Keratinocyte (primary cell): Measurements from ENCODE around the gene ARHGEF33.

Experiments
- CTCF ChIP-seq, 3 experiments: IDR thresholded peaks in 1 of 3; conservative IDR thresholded peaks in 1 of 3; optimal IDR thresholded peaks in 1 of 3; 2 replicates in 2 of 3; 3 replicates in 1 of 3; pipeline versions ENCODE3 to v1.5.1; 2011; ENCODE audit warnings: low read length in 3 of 3, mild to moderate bottlenecking in 3 of 3, moderate library complexity in 2 of 3, control low read depth in 1 of 3, inconsistent platforms in 1 of 3; ENCODE audit not compliant: insufficient read depth in 2 of 3; ENCODE audit errors: extremely low read depth in 1 of 3
- EZH2 ChIP-seq: IDR thresholded peaks from one replicate; pipeline ENCODE4 v1.6.1; 2012; ENCODE audit warnings: inconsistent platforms, mild to moderate bottlenecking, low read length, moderate library complexity

DNA sequence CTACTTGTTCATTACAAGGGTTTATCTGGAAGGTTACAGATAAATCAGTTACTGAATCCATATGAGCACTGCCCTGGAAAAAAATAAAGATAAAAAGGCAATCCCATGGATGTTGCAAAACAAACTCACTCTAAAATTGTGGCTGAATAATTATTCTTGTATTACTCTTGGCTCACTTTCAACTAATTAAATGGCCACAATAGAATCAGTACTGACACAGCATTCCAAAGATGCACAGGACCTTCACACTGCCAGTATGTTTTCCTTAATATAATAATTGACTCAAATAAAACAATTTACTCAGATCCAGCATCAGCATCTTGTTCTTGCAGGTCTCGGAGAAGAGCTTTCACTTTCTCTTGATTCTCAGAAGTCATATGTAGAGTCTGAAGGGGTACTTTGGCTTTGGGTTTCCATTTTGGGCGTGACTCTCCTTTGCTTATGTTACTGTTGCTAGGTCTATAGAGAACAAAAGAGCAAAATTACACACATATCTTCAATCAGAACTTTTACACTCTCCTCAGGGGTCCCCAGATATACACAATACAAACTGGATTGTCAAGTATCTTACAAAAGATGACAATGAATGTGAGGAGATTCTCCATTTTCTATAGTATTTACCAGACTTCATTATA is 26.5 kb upstream of the ARHGEF33 start:
- TF ChIP-seq CTCF (optimal IDR thresholded peaks at IDR 0.05 in 1 of 3, IDR thresholded peaks at IDR 0.05 in 1 of 3, conservative IDR thresholded peaks at IDR 0.05 in 1 of 3; ENCODE audit: extremely low read depth in 1 of 3, insufficient read depth in 2 of 3, low read length in 3 of 3) (no peak), EZH2 (no peak)
